Caco-2 (cell line): ENCODE results near the gene LRP3. TPM values are rescaled to one million over a fixed set of nuclear protein-coding genes. Genes with fewer than 3 reads are reported as not detected.

Source experiments
- BruUV-seq: library from RNA; stranded (reverse); fragments of 400-500 nt; replicated peaks from 2 replicates; lab custom pipeline; 2021; lab: Mats Ljungman, UMichigan
- CTCF ChIA-PET: fragments of 300-600 bp; sonication (Branson Sonifier 250); formaldehyde crosslinking; loops from one replicate; lab custom pipeline; 2022; ENCODE audit warnings: antibody characterized with exemption; lab: Charles Lee
- POLR2A ChIA-PET: fragments of 300-600 bp; sonication (Branson Sonifier 250); formaldehyde crosslinking; loops from one replicate; lab custom pipeline; 2022; ENCODE audit warnings: antibody characterized with exemption; lab: Charles Lee
- DNase-seq, 2 experiments: peaks; one replicate each; pipeline versions ENCODE4 v3.0.0 to v3.0.0-alpha.2; 2020 to 2022
- H3K27me3 ChIP-seq: replicated peaks from 2 replicates; pipeline ENCODE4 v1.6.0; 2011; ENCODE audit warnings: low read length; ENCODE audit not compliant: control insufficient read depth, insufficient read depth
- H3K36me3 ChIP-seq: 2 replicates; pipeline ENCODE4 v1.5.1; 2011; ENCODE audit warnings: low read length; ENCODE audit not compliant: control insufficient read depth, insufficient read depth
- H3K4me1 ChIP-seq: fragments of 250-450 bp; sonication (Bioruptor Pico); 2 replicates; pipeline ENCODE4 v1.5.1; 2020; ENCODE audit warnings: mild to moderate bottlenecking
- H3K4me3 ChIP-seq: 2 replicates; pipeline ENCODE4 v1.5.1; 2011; ENCODE audit warnings: low read depth, mild to moderate bottlenecking, control low read depth, low read length
- H3K9me3 ChIP-seq: fragments of 250-450 bp; sonication (Bioruptor Pico); 2 replicates; pipeline ENCODE4 v1.5.1; 2020; ENCODE audit warnings: mild to moderate bottlenecking, moderate library complexity
- H3K27ac Mint-ChIP-seq: one replicate; pipeline ENCODE4 v1.8.0; 2022; ENCODE audit warnings: mixed read lengths; ENCODE audit not compliant: unreplicated experiment
- H3K27me3 Mint-ChIP-seq: one replicate; pipeline ENCODE4 v1.8.0; 2022; ENCODE audit warnings: mixed read lengths; ENCODE audit not compliant: insufficient read depth, unreplicated experiment
- H3K36me3 Mint-ChIP-seq: one replicate; pipeline ENCODE4 v1.8.0; 2022; ENCODE audit warnings: mild to moderate bottlenecking, mixed read lengths; ENCODE audit not compliant: insufficient read depth, unreplicated experiment
- H3K4me1 Mint-ChIP-seq: one replicate; pipeline ENCODE4 v1.8.0; 2022; ENCODE audit warnings: low read depth, mixed read lengths; ENCODE audit not compliant: unreplicated experiment
- H3K4me3 Mint-ChIP-seq: one replicate; pipeline ENCODE4 v1.8.0; 2022; ENCODE audit warnings: mild to moderate bottlenecking, moderate library complexity, mixed read lengths; ENCODE audit not compliant: unreplicated experiment
- H3K9me3 Mint-ChIP-seq: one replicate; pipeline ENCODE4 v1.8.0; 2022; ENCODE audit warnings: mixed read lengths; ENCODE audit not compliant: unreplicated experiment
- CTCF ChIP-seq, 2 experiments: fragments of 200-600 bp in 1 of 2; IDR thresholded peaks; 1 replicate in 1 of 2; 2 replicates in 1 of 2; pipeline versions ENCODE4 v1.5.1 to v1.8.0; 2011 to 2022; ENCODE audit warnings: antibody characterized with exemption in 1 of 2, control low read depth in 1 of 2, inconsistent platforms in 1 of 2, low read depth in 1 of 2, low read length in 1 of 2, mild to moderate bottlenecking in 1 of 2, moderate library complexity in 1 of 2; ENCODE audit not compliant: insufficient read depth in 1 of 2, severe bottlenecking in 1 of 2, unreplicated experiment in 1 of 2
- intact Hi-C: fragments of 100-400 bp; cut with micrococcal nuclease; formaldehyde crosslinking; loops from one replicate; pipeline ENCODE4 v1.10.0; 2022; ENCODE audit not compliant: unreplicated experiment
- total RNA-seq: library from RNA; stranded (reverse); gene quantifications from 2 replicates; pipeline ENCODE4 v1.2.3, GENCODE V29; 2022

Gene LRP3
- total RNA-seq, 1 experiment from 2014 or later, result 22.8 TPM

GRCh38 chr19:33250500-33250899, 56.4 kb downstream of the LRP3 start:
- Mint-ChIP-seq H3K27ac (no peak overlapping the region), H3K4me3 (no peak overlapping the region), H3K27me3 (no peaks in the 10 kb centered on the region), H3K9me3 (no peaks in the 10 kb centered on the region), H3K36me3 (no peaks in the 10 kb centered on the region), H3K4me1 (no peaks in the 10 kb centered on the region)
- no TSS peak for BruUV-seq
- no peak for TF ChIP-seq CTCF (IDR thresholded peaks at IDR 0.05; ENCODE audit: insufficient read depth in 1 of 2, low read depth in 1 of 2, low read length in 1 of 2, severe bottlenecking in 1 of 2, unreplicated experiment in 1 of 2)
- no peaks in the 10 kb centered on the region for H3K36me3 ChIP-seq
- ChIA-PET POLR2A (no interaction called here), CTCF (no interaction called here)
- H3K27me3 ChIP-seq, result no peaks in the 10 kb centered on the region
- intact Hi-C loops, result no loop called here
- H3K4me1 ChIP-seq, result peaks cover 22% of the 10 kb centered on the region; the same call in 1 of the 2 replicates
- no peak for DNase-seq
- H3K9me3 ChIP-seq, result peaks cover 7% of the 10 kb centered on the region; the same call in 1 of the 2 replicates
- H3K4me3 ChIP-seq, result no peak overlapping the region

GRCh38 chr19:33251076-33251475, 56.9 kb downstream of the LRP3 start:
- no peaks in the 10 kb centered on the region for H3K4me1 Mint-ChIP-seq
- H3K9me3 Mint-ChIP-seq, result no peaks in the 10 kb centered on the region
- Histone ChIP-seq H3K27me3 (no peaks in the 10 kb centered on the region), H3K4me3 (no peak overlapping the region), H3K36me3 (no peaks in the 10 kb centered on the region), H3K4me1 (peaks cover 22% of the 10 kb centered on the region; the same call in 1 of the 2 replicates), H3K9me3 (peaks cover 1% of the 10 kb centered on the region; the same call in 1 of the 2 replicates)
- no peaks in the 10 kb centered on the region for H3K36me3 Mint-ChIP-seq
- no peak overlapping the region for H3K27ac Mint-ChIP-seq
- no TSS peak for BruUV-seq
- H3K4me3 Mint-ChIP-seq, result no peak overlapping the region
- no peaks in the 10 kb centered on the region for H3K27me3 Mint-ChIP-seq
- no peak for TF ChIP-seq CTCF (IDR thresholded peaks at IDR 0.05; ENCODE audit: insufficient read depth in 1 of 2, low read depth in 1 of 2, low read length in 1 of 2, severe bottlenecking in 1 of 2, unreplicated experiment in 1 of 2)
- DNase-seq, result no peak
- POLR2A ChIA-PET, result no interaction called here
- CTCF ChIA-PET, result no interaction called here
- intact Hi-C loops, result no loop called here

DNA sequence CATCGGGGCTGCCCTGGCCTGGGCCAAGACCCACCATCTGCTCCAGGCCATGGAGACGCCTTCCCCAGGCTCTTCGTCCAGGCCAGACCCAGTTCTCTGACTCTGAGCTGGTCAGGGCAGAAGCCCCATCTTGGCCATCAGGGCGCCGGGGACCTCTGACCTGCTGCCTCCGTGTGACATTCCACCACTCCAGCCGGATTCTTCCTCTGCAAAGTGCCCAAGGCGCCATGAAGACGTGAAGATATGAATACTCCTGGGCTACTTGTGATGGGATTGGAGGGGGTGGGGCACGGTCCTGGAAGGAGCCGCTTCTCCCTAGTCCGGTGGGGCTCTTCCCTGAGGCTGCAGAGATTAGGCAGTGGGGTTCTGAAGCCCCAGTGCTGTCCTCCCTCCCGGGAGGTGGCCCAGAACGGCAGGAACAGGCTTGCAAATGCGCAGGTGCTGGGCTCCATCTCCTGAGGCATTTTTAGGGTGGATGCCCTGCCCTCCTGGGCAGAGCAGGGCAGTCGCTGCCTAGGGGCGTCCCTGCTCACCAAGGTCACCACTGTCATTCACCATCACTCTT, 57.5 kb downstream of the LRP3 start:
- POLR2A ChIA-PET, result no interaction called here
- no peak for DNase-seq
- Mint-ChIP-seq H3K9me3 (no peaks in the 10 kb centered on the region), H3K27ac (no peak overlapping the region), H3K36me3 (no peaks in the 10 kb centered on the region), H3K4me1 (no peaks in the 10 kb centered on the region), H3K4me3 (no peak overlapping the region), H3K27me3 (no peaks in the 10 kb centered on the region)
- H3K36me3 ChIP-seq, result no peaks in the 10 kb centered on the region
- intact Hi-C loops, result no loop called here
- CTCF ChIA-PET, result no interaction called here
- H3K4me1 ChIP-seq, result peaks cover 22% of the 10 kb centered on the region; the same call in 1 of the 2 replicates
- H3K27me3 ChIP-seq, result no peaks in the 10 kb centered on the region
- no peak overlapping the region for H3K4me3 ChIP-seq
- BruUV-seq, result no TSS peak
- H3K9me3 ChIP-seq, result no peaks in the 10 kb centered on the region
- TF ChIP-seq CTCF (IDR thresholded peaks at IDR 0.05; ENCODE audit: insufficient read depth in 1 of 2, low read depth in 1 of 2, low read length in 1 of 2, severe bottlenecking in 1 of 2, unreplicated experiment in 1 of 2), result no peak
